Muscle of leg (tissue), 11 donors: ENCODE measurements around the gene ZMAT5. TPM values are rescaled to one million over a fixed set of nuclear protein-coding genes. Genes with fewer than 3 reads are reported as not detected.

Experiments used
- DNase-seq: peaks from one replicate; pipeline ENCODE4 v3.0.0; 2013
- H3K27ac ChIP-seq: one replicate; pipeline ENCODE4 v1.5.1; 2013; ENCODE audit warnings: mild to moderate bottlenecking, low read length, control low read depth
- H3K27me3 ChIP-seq: one replicate; pipeline ENCODE4 v1.6.1; 2013; ENCODE audit warnings: low read length; ENCODE audit not compliant: control insufficient read depth, insufficient read depth
- H3K36me3 ChIP-seq: one replicate; pipeline ENCODE4 v1.6.1; 2013; ENCODE audit warnings: low read length; ENCODE audit not compliant: control insufficient read depth, insufficient read depth
- H3K4me1 ChIP-seq: one replicate; pipeline ENCODE4 v1.6.1; 2013; ENCODE audit warnings: low read length; ENCODE audit not compliant: control insufficient read depth, insufficient read depth
- H3K4me3 ChIP-seq: one replicate; pipeline ENCODE4 v1.5.1; 2013; ENCODE audit warnings: low read length, control low read depth
- H3K9me3 ChIP-seq: replicated peaks from 2 replicates; pipeline ENCODE4 v1.6.1; 2013; ENCODE audit warnings: low read depth, low read length; ENCODE audit not compliant: control insufficient read depth
- WGBS: methylation state at CpG from one replicate; pipeline ENCODE4 v1.1.5; 2013; ENCODE audit warnings: missing lambda C conversion rate; ENCODE audit not compliant: insufficient coverage; 5-methylcytosine and 5-hydroxymethylcytosine counted together
- polyA plus RNA-seq, 8 donors: library from polyadenylated mRNA; unstranded; fragments of 120-200 nt; gene quantifications; one replicate each; pipeline versions ENCODE4 v1.2.1 to v1.2.3, GENCODE V29; 2013; ENCODE audit warnings: inconsistent platforms in 1 of 8, low replicate concordance in 1 of 8; ENCODE audit not compliant: insufficient read length in 8 of 8, insufficient read depth in 1 of 8
- total RNA-seq: library from RNA; stranded (reverse); fragments of 120-200 nt; gene quantifications from one replicate; pipeline ENCODE4 v1.2.4, GENCODE V29; 2013

Gene ZMAT5
- total and polyA plus RNA-seq, 9 donors: 15.4 to 23.5 (median 18.4) TPM

GRCh38 chr22:29733362-29734201 lies 33.2 kb downstream of the ZMAT5 start:
- peaks cover 18% of the 10 kb centered on the region for H3K4me1 ChIP-seq
- H3K36me3 ChIP-seq: peaks cover 40% of the 10 kb centered on the region
- WGBS: 69% methylated on average over 18 of the region's 19 CpGs
- no peaks in the 10 kb centered on the region for H3K27me3 ChIP-seq
- no peaks in the 10 kb centered on the region for H3K9me3 ChIP-seq
- H3K27ac ChIP-seq: no peak overlapping the region
- DNase-seq: no peak
- no peak overlapping the region for H3K4me3 ChIP-seq

GRCh38 chr22:29732883-29733282 lies 33.9 kb downstream of the ZMAT5 start:
- Histone ChIP-seq H3K27ac (no peak overlapping the region), H3K4me1 (peaks cover 13% of the 10 kb centered on the region), H3K36me3 (peaks cover 33% of the 10 kb centered on the region), H3K4me3 (no peak overlapping the region), H3K27me3 (no peaks in the 10 kb centered on the region), H3K9me3 (no peaks in the 10 kb centered on the region)
- DNase-seq: no peak
- 100% methylated on average over 1 of the region's 6 CpGs for WGBS

- Histone ChIP-seq H3K36me3 (peaks cover 27% of the 10 kb centered on the region), H3K4me1 (peaks cover 12% of the 10 kb centered on the region), H3K27ac (no peak overlapping the region), H3K9me3 (no peaks in the 10 kb centered on the region), H3K27me3 (peaks cover 4% of the 10 kb centered on the region), H3K4me3 (no peak overlapping the region)
- 66% methylated on average over 17 of the region's 18 CpGs for WGBS
- DNase-seq: no peak
These were observed 35.6 kb downstream of the ZMAT5 start for GRCh38 chr22:29731058-29731850.

GRCh38 chr22:29729161-29729560 lies 37.6 kb downstream of the ZMAT5 start:
- Histone ChIP-seq H3K27ac (no peak overlapping the region), H3K27me3 (peaks cover 9% of the 10 kb centered on the region), H3K4me3 (no peak overlapping the region), H3K9me3 (no peaks in the 10 kb centered on the region), H3K4me1 (peaks cover 12% of the 10 kb centered on the region), H3K36me3 (peaks cover 18% of the 10 kb centered on the region)
- 85% methylated on average over 20 of the region's 20 CpGs for WGBS
- DNase-seq: no peak

GRCh38 chr22:29727131-29727523 lies 39.7 kb downstream of the ZMAT5 start:
- H3K4me3 ChIP-seq: no peak overlapping the region
- H3K36me3 ChIP-seq: peaks cover 16% of the 10 kb centered on the region
- H3K9me3 ChIP-seq: no peaks in the 10 kb centered on the region
- WGBS: 3% methylated on average over 10 of the region's 17 CpGs
- no peak overlapping the region for H3K27ac ChIP-seq
- peak; percentile 25 for DNase-seq
- peaks cover 23% of the 10 kb centered on the region for H3K27me3 ChIP-seq
- no peaks in the 10 kb centered on the region for H3K4me1 ChIP-seq

- Histone ChIP-seq H3K27me3 (peaks cover 28% of the 10 kb centered on the region), H3K4me1 (no peaks in the 10 kb centered on the region), H3K27ac (no peak overlapping the region), H3K4me3 (no peak overlapping the region), H3K36me3 (peaks cover 16% of the 10 kb centered on the region), H3K9me3 (no peaks in the 10 kb centered on the region)
- WGBS: 27% methylated on average over 8 of the region's 15 CpGs
- no peak for DNase-seq
These were observed 40.2 kb downstream of the ZMAT5 start for GRCh38 chr22:29726512-29727130.

GRCh38 chr22:29726106-29726505 lies 40.7 kb downstream of the ZMAT5 start:
- no peak for DNase-seq
- H3K27me3 ChIP-seq: peaks cover 33% of the 10 kb centered on the region
- 66% methylated on average over 7 of the region's 7 CpGs for WGBS
- H3K27ac ChIP-seq: no peak overlapping the region
- H3K4me1 ChIP-seq: no peaks in the 10 kb centered on the region
- peaks cover 11% of the 10 kb centered on the region for H3K36me3 ChIP-seq
- H3K4me3 ChIP-seq: no peak overlapping the region
- no peaks in the 10 kb centered on the region for H3K9me3 ChIP-seq

GRCh38 chr22:29724843-29725242 lies 42.0 kb downstream of the ZMAT5 start:
- no CpG with 5 or more reads among the region's 8 CpGs for WGBS
- no peak for DNase-seq
- no peaks in the 10 kb centered on the region for H3K36me3 ChIP-seq
- H3K4me1 ChIP-seq: no peaks in the 10 kb centered on the region
- no peak overlapping the region for H3K4me3 ChIP-seq
- no peak overlapping the region for H3K27ac ChIP-seq
- no peaks in the 10 kb centered on the region for H3K9me3 ChIP-seq
- H3K27me3 ChIP-seq: peaks cover 40% of the 10 kb centered on the region

- Histone ChIP-seq H3K9me3 (no peaks in the 10 kb centered on the region), H3K4me3 (no peak overlapping the region), H3K36me3 (no peaks in the 10 kb centered on the region), H3K4me1 (no peaks in the 10 kb centered on the region), H3K27ac (no peak overlapping the region), H3K27me3 (peaks cover 50% of the 10 kb centered on the region)
- 89% methylated on average over 10 of the region's 10 CpGs for WGBS
- no peak for DNase-seq
These were observed 43.0 kb downstream of the ZMAT5 start for GRCh38 chr22:29723766-29724165.

GRCh38 chr22:29722587-29722986 lies 44.2 kb downstream of the ZMAT5 start:
- Histone ChIP-seq H3K4me3 (no peak overlapping the region), H3K4me1 (no peaks in the 10 kb centered on the region), H3K36me3 (no peaks in the 10 kb centered on the region), H3K27ac (no peak overlapping the region), H3K27me3 (peaks cover 60% of the 10 kb centered on the region), H3K9me3 (no peaks in the 10 kb centered on the region)
- 67% methylated on average over 16 of the region's 16 CpGs for WGBS
- DNase-seq: no peak
